Limb (tissue), 2 donors: ENCODE data around the gene GALNT17.
A peak's percentile ranks its signal among the peaks of the same experiment; 100 is the strongest.
"Not testable (repeated sequence)": the region's sequence is repeated elsewhere in the genome, so short reads cannot be mapped to it uniquely, and the experiment has no call there.

Source experiments
- DNase-seq, 2 donors: peaks; one replicate each; pipeline ENCODE4 v3.0.0-alpha.2; 2016; ENCODE audit errors: extremely low spot score in 2 of 2

GALNT17 gene

GRCh38 chr7:71165708-71166107 lies 33.8 kb downstream of the GALNT17 start:
- DNase-seq = no peak

DNA sequence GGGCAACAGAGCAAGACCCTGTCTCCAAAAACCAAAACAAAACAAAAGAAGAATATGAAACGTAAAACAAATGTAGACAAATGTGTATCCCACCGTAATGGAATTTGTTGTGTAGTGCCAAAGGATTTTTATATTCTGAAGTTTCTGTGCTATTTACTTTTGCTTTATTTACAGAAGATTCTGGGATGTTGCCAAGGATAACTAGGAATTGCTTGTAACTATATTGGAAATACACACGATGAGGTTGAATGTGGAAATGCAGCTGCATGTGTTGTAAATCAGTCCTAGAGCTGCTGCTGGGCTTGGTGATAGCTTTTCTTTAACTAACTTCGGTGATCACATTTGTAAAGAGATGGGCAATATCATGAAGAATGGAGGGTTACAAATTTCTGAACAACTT lies 39.5 kb downstream of the GALNT17 start:
- DNase-seq = peak in 1 of 2 donors; percentile 34

DNA sequence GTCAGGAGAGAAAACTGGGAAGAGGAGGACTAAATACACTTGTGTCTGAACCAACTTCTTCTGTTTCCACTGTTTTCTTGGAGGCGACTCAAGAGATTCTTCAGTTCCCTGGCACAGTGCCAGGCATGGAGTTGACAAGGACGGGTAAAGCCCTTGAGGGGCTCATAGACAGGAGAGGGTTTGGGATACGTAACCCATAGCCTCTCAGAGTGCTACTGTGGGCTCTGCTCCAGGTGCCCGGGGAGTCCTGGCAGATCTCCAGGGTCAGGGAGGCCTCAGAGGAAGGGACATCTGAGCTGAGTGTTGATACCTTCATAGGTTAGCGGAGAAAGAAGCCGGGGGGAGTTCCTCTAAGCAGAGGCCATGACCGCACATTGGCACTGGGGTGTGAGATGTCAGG lies 42.0 kb downstream of the GALNT17 start:
- DNase-seq = no peak

DNA sequence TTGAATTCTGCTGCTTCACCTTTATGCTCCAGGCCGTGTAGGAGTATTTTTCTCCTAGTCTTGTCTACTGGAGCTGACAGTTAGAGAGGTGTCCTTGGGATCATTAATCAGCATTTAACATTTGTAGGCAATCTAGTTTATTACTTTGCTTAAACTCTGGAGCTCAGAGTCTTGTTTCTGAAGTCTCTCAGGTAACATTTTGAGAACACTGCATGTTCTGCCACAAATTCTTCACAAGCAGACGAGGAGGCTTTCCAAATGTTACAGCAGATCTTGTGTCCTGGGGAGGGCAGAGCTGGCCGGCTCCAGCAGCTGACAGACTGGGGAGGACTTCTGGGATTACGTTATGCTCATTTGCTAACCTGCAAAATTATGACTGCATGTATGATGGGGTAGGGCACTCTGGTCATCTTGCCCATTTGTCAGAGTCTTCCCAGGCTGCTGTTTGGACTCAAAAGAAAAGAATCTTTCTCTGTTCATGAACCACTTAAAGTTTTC lies 50.5 kb downstream of the GALNT17 start:
- DNase-seq = no peak

DNA sequence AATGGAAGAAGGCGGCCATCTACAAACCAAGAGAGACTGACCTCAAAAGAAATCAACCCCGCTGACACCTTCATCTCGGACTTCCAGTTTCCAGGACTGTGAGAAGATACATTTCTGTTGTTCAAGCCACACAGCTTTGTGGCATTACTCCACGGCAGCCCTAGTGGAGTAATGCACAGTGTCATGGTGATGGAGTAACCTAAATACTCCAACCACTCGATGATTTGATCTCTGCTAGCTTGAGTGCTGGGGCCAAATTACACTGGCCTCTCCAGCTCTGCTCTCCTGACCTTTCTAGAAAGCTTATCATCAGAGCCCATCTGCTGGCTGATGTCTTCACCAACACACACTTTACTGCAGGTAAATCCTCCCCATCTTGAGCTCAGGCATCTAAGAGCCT lies 52.2 kb downstream of the GALNT17 start:
- DNase-seq = no peak

- DNase-seq = no peak
Observed at GRCh38 chr7:71184609-71185008, 52.7 kb downstream of the GALNT17 start.

GRCh38 chr7:71186535-71187057 lies 54.7 kb downstream of the GALNT17 start:
- no peak for DNase-seq

DNA sequence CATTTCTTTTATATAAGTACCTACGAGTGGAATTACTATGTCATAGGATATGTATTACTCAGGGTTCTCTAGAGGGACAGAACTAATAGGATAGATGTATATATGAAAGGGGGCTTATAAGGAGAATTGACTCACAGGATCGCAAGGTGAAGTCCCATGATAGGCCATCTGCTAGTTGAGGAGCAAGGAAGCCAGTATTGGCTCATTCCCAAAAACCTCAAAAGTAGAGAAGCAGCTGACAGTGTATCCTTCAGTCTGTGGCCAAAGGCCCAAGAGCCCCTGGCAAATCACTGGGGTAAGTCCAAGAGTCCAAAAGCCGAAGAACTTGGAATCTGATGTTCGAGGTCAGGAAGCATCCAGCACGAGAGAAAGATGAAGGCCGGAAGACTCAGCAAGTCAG lies 59.8 kb downstream of the GALNT17 start:
- DNase-seq = no peak

DNA sequence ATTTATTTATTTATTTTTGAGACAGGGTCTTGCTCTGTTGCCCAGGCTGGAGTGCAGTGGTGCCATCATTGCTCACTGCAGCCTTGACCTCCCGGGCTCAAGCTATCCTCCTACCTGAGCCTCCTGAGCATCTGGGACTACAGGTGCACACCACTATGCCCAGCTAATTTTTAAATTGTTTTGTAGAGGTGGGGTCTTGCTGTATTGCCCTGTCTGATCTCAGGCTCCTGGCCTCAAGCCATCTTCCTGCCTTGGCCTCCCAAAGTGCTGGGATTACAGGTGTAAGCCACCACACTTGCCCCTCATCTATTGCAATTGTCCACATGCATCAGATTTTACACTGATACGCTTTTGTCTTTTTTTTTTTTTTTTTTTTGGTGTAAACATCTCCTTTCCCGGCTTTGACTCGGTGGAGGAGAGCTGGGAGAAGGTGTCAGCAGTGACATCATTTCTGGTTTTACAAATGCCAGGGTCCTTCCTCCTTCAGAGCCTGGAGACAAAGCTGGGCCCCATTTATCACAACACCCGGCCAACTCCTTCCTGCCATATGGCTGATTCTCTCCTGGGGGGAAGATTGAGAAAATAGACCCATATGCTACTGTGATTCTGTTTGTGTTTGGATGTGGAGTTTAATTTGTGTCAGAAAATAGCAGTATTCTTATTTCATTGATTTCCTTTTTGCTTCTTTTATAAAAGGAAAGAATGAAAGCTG lies 61.3 kb downstream of the GALNT17 start:
- DNase-seq = no peak

- no peak for DNase-seq
Observed at GRCh38 chr7:71198391-71198790, 66.4 kb downstream of the GALNT17 start.

GRCh38 chr7:71198887-71199286 lies 66.9 kb downstream of the GALNT17 start:
- no peak for DNase-seq

GRCh38 chr7:71206184-71206583 lies 74.2 kb downstream of the GALNT17 start:
- DNase-seq = no peak

GRCh38 chr7:71208881-71209280 lies 76.9 kb downstream of the GALNT17 start:
- no peak for DNase-seq

DNA sequence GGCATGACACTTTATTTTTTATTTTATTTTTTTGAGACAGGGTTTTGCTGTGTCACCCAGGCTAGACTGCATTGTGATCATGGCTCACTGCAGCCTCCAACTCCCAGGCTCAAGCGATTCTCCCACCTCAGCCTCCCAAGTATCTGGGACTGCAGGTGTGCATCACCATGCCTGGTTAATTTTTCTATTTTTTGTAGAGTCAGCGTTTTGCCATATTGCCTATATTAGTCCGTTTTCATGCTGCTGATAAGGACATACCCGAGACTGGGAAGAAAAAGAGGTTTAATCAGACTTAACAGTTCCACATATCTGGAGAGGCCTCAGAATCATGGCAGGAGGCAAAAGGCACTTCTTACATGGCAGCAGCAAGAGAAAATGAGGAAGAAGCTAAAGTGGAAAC lies 77.5 kb downstream of the GALNT17 start:
- not testable (repeated sequence) for DNase-seq

- no peak for DNase-seq
Observed at GRCh38 chr7:71210220-71210619, 78.3 kb downstream of the GALNT17 start.

- DNase-seq = not testable (repeated sequence)
Observed at GRCh38 chr7:71212433-71212832, 80.5 kb downstream of the GALNT17 start.

DNA sequence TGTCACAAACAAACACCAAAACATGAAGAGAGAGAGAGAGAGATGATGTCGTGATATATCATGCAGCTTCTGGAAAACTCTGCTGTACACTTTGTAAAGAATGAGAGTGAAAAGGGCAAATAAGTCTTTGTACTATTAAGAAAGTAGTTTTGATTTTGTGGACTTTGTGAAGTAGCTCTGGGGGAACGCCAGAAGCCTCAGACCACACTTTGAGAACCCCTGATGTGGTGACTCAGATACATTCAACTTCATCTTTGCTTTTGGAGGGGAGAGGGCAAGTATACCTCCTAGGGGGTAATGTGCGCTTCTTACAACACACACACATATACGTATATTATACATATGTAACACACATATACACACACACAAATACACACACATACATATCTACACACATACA lies 84.3 kb downstream of the GALNT17 start:
- DNase-seq = no peak

DNA sequence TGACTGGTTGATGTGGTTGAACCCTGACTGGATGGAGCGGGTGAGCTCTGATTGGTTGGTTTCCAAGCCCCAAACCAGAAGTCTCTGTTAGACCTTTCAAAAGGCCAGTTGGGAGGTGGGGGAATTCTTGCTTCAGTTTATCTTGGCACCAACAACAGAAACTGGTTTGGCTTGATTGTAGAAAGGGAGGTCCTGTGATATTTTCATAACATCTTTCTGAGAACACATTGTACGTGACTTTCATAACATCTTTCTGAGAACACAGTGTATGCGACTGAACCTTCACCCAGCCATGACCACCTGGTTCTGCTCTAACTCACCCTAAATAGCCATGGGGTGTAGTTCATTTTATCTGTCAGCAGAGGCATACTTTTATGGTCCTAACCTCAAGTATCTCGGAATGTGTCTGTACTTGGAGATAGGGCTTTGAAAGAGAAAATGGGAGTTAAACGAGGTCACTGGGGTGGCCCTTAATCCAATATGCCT lies 88.3 kb downstream of the GALNT17 start:
- DNase-seq = no peak

GRCh38 chr7:71221049-71221448 lies 89.1 kb downstream of the GALNT17 start:
- DNase-seq = no peak

GRCh38 chr7:71221549-71221948 lies 89.6 kb downstream of the GALNT17 start:
- DNase-seq = no peak

GRCh38 chr7:71227126-71227525 lies 95.2 kb downstream of the GALNT17 start:
- DNase-seq = no peak

GRCh38 chr7:71229148-71229547 lies 97.2 kb downstream of the GALNT17 start:
- DNase-seq = no peak

DNA sequence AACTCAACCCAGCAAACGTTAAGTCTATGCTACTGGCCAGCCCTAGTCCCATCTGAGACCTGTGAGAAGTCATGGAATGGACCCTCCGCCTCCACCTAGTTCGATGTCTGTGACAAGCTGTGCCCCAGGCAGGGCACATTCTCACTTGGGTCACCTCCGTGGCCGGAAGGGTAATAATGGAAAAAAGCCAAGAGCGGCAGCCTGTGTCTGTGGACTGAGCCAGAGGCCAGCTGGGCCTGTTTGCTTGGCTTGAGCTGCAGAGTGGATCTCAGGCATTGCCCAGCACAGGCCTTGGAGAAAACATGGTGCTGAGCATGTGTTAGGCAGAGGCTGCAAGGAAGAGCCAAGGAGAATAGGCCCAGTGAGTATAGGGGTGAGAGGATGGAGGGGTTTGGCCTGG lies 97.8 kb downstream of the GALNT17 start:
- DNase-seq = no peak
